K562 (cell line): ENCODE results near the gene HAPLN3. TPM values are rescaled to one million over a fixed set of nuclear protein-coding genes. Genes with fewer than 3 reads are reported as not detected.
A peak's percentile ranks its signal among the peaks of the same experiment; 100 is the strongest.

Experiments used
- ATAC-seq: fragments of 200-7000 bp; cut with Tn5 transposase; 3 replicates; pipeline ENCODE4 v1.9.1; 2020; ENCODE audit warnings: moderate library complexity
- BruUV-seq: library from RNA; stranded (reverse); fragments of 400-500 nt; replicated peaks from 2 replicates; lab custom pipeline; 2021; lab: Mats Ljungman, UMichigan
- CTCF ChIA-PET: fragments of 300-600 bp; formaldehyde crosslinking; extraction: SDS; loops from one replicate; lab custom pipeline; 2021; ENCODE audit warnings: low intra/inter-chr PET ratio; lab: Yijun Ruan, JAX
- POLR2A ChIA-PET: fragments of 300-600, 350-650 bp; sonication (Branson Sonifier 250); formaldehyde crosslinking; extraction: SDS; loops from one replicate; lab custom pipeline; 2021; ENCODE audit warnings: antibody characterized with exemption, inconsistent platforms; lab: Yijun Ruan, JAX
- DNase-seq, 4 experiments: peaks; one replicate each; pipeline versions ENCODE4 v3.0.0 to v3.0.0-alpha.2; 2011 to 2018; ENCODE audit warnings: low spot score in 3 of 4, mixed read lengths in 3 of 4; ENCODE audit errors: extremely low read depth in 1 of 4
- FAIRE-seq: peaks from 2 replicates; lab custom pipeline; 2011; peaks lifted over from hg19 to GRCh38; lab: Jason Lieb, UNC
- H2AFZ ChIP-seq: 2 replicates; pipeline ENCODE4 v1.6.0; 2011; ENCODE audit warnings: low read depth, low read length, control low read depth, inconsistent platforms
- H3K27ac ChIP-seq: fragments of 200-600 bp; 3 replicates; pipeline ENCODE4 v1.8.0; 2011; ENCODE audit warnings: low read depth, mild to moderate bottlenecking, control low read depth, inconsistent platforms, low read length, moderate library complexity, mixed read lengths; ENCODE audit errors: extremely low read depth
- H3K27me3 ChIP-seq, 2 experiments: fragments of 300-600 bp in 1 of 2; 2 replicates in 1 of 2; 3 replicates in 1 of 2; pipeline versions ENCODE4 v1.6.0 to v1.8.0; 2011; ENCODE audit warnings: inconsistent platforms in 2 of 2, low read length in 2 of 2, mild to moderate bottlenecking in 1 of 2, mixed read lengths in 1 of 2, moderate library complexity in 1 of 2; ENCODE audit not compliant: control insufficient read depth in 2 of 2, insufficient read depth in 2 of 2
- H3K36me3 ChIP-seq: fragments of 300-600 bp; 3 replicates; pipeline ENCODE4 v1.8.0; 2011; ENCODE audit warnings: mild to moderate bottlenecking, low read length, inconsistent platforms; ENCODE audit not compliant: control insufficient read depth, insufficient read depth
- H3K4me1 ChIP-seq, 2 experiments: fragments of 200-600 bp in 1 of 2; replicated peaks in 1 of 2; 2 replicates in 1 of 2; 3 replicates in 1 of 2; pipeline versions ENCODE4 v1.5.1 to v1.8.0; 2011; ENCODE audit warnings: inconsistent platforms in 2 of 2, low read length in 2 of 2, mild to moderate bottlenecking in 1 of 2, mixed read lengths in 1 of 2, moderate library complexity in 1 of 2; ENCODE audit not compliant: control insufficient read depth in 2 of 2, insufficient read depth in 2 of 2
- H3K4me2 ChIP-seq: 2 replicates; pipeline ENCODE4 v1.6.1; 2011; ENCODE audit warnings: low read length, control low read depth, inconsistent platforms, mixed read lengths; ENCODE audit not compliant: insufficient read depth
- H3K4me3 ChIP-seq: fragments of 200-600 bp; sonication (generic), shearing (Covaris generic); 2 replicates; pipeline ENCODE4 v1.5.1; 2016; ENCODE audit warnings: control low read depth, inconsistent platforms
- H3K79me2 ChIP-seq: fragments of 200-600 bp; 3 replicates; pipeline ENCODE4 v1.8.0; 2011; ENCODE audit warnings: low read length, inconsistent platforms; ENCODE audit not compliant: control insufficient read depth, insufficient read depth
- H3K9ac ChIP-seq, 2 experiments: 2 replicates each; pipeline versions ENCODE4 v1.6.0 to v1.6.1; 2011; ENCODE audit warnings: low read depth in 2 of 2, low read length in 2 of 2, control low read depth in 1 of 2, inconsistent platforms in 1 of 2, mild to moderate bottlenecking in 1 of 2, mixed read lengths in 1 of 2; ENCODE audit not compliant: insufficient read depth in 1 of 2
- H3K9me1 ChIP-seq: one replicate; pipeline ENCODE4 v1.6.0; 2011; ENCODE audit warnings: inconsistent platforms, mild to moderate bottlenecking, low read length, moderate library complexity; ENCODE audit not compliant: control insufficient read depth, insufficient read depth
- H3K9me3 ChIP-seq: replicated peaks from 2 replicates; pipeline ENCODE4 v1.5.1; 2011; ENCODE audit warnings: low read depth, low read length, inconsistent platforms; ENCODE audit not compliant: control insufficient read depth, insufficient read depth
- H4K20me1 ChIP-seq: replicated peaks from 2 replicates; pipeline ENCODE4 v1.6.1; 2011; ENCODE audit warnings: low read length, inconsistent platforms, mixed read lengths; ENCODE audit not compliant: control insufficient read depth, insufficient read depth
- ATF1 ChIP-seq, 2 experiments: fragments of 450-650 bp in 1 of 2; IDR thresholded peaks; 2 replicates each; pipeline ENCODE4 v1.6.1; 2016; ENCODE audit warnings: missing compliant biosample characterization in 1 of 2, missing genetic modification characterization in 1 of 2
- BRF1 ChIP-seq: IDR thresholded peaks from 3 replicates; pipeline ENCODE4 v1.6.1; 2011; ENCODE audit warnings: borderline replicate concordance, mild to moderate bottlenecking; ENCODE audit not compliant: insufficient read length; ENCODE audit errors: extremely low read depth
- C11orf30 ChIP-seq: fragments of 450-650 bp; IDR thresholded peaks from 2 replicates; pipeline ENCODE4 v1.6.1; 2016; ENCODE audit warnings: low read depth, mild to moderate bottlenecking
- CBX1 ChIP-seq: sonication (generic); IDR thresholded peaks from 2 replicates; pipeline ENCODE4 v1.6.1; 2016; ENCODE audit warnings: antibody characterized with exemption, low read depth, mild to moderate bottlenecking
- CREB3 ChIP-seq: fragments of 450-650 bp; conservative IDR thresholded peaks from 2 replicates; pipeline ENCODE4 v1.6.1; 2016; ENCODE audit warnings: missing genetic modification characterization, low read depth, mild to moderate bottlenecking, missing compliant biosample characterization, moderate library complexity
- FOXA3 ChIP-seq, 2 experiments: fragments of 450-650 bp in 1 of 2; sonication (generic) in 1 of 2; formaldehyde crosslinking; IDR thresholded peaks in 1 of 2; conservative IDR thresholded peaks in 1 of 2; 2 replicates each; pipeline versions ENCODE4 v1.4.0 to v1.8.0; 2020 to 2022; ENCODE audit warnings: mild to moderate bottlenecking in 2 of 2, missing genetic modification reagents in 1 of 2
- MAFK ChIP-seq: IDR thresholded peaks from 2 replicates; pipeline ENCODE4 v1.6.1; 2011; ENCODE audit warnings: low read length, improper control_type of control experiment
- MTA1 ChIP-seq: fragments of 450-650 bp; IDR thresholded peaks from 2 replicates; pipeline ENCODE4 v1.6.1; 2017; ENCODE audit warnings: borderline replicate concordance
- NFE2 ChIP-seq: IDR thresholded peaks from 2 replicates; pipeline ENCODE4 v1.6.1; 2014; ENCODE audit warnings: antibody characterized with exemption, low read depth
- NONO ChIP-seq, 2 experiments: fragments of 200-400 bp in 1 of 2; fragments of 450-650 bp in 1 of 2; formaldehyde crosslinking in 1 of 2; IDR thresholded peaks; 2 replicates each; pipeline ENCODE4 v1.6.1; 2017; ENCODE audit warnings: low read depth in 2 of 2, mild to moderate bottlenecking in 2 of 2, moderate library complexity in 2 of 2, low read length in 1 of 2
- RBM39 ChIP-seq: fragments of 200-400 bp; formaldehyde crosslinking; optimal IDR thresholded peaks from 2 replicates; pipeline ENCODE3; 2018; ENCODE audit warnings: low read depth, low read length
- ZNF316 ChIP-seq: fragments of 450-650 bp; IDR thresholded peaks from 2 replicates; pipeline ENCODE4 v1.6.1; 2016
- ZNF318 ChIP-seq, 2 experiments: fragments of 450-650 bp; IDR thresholded peaks; 2 replicates each; pipeline ENCODE4 v1.6.1; 2016; ENCODE audit warnings: mild to moderate bottlenecking in 2 of 2, borderline replicate concordance in 1 of 2, low read depth in 1 of 2, moderate library complexity in 1 of 2
- ZNF696 ChIP-seq: fragments of 250-450 bp; sonication (Bioruptor Pico); conservative IDR thresholded peaks from 2 replicates; pipeline ENCODE4 v1.4.0; 2020; ENCODE audit warnings: mild to moderate bottlenecking, moderate library complexity
- ZNF830 ChIP-seq: fragments of 250-450 bp; sonication (Bioruptor Pico); IDR thresholded peaks from 2 replicates; pipeline ENCODE4 v1.5.0; 2021; ENCODE audit warnings: mild to moderate bottlenecking
- WGBS: fragments of 100-300 bp; shearing (Covaris generic); methylation state at CpG from one replicate; pipeline ENCODE4 v1.1.6; 2016; ENCODE audit warnings: low coverage, mixed read lengths; ENCODE audit not compliant: insufficient coverage; ENCODE audit errors: missing lambda C conversion rate; 5-methylcytosine and 5-hydroxymethylcytosine counted together
- in situ Hi-C: fragments of 300-500 bp; cut with MboI; formaldehyde crosslinking; loops from 4 replicates; pipeline ENCODE4 v1.15.0; 2018; ENCODE audit warnings: inconsistent platforms, mixed read lengths
- intact Hi-C: fragments of 100-400 bp; cut with micrococcal nuclease; formaldehyde crosslinking; loops from 2 replicates; pipeline ENCODE4 v1.14.2; 2022
- polyA plus RNA-seq, 8 experiments: library from polyadenylated mRNA; depleted of rRNA in 4 of 8; stranded (reverse) in 5 of 8; unstranded in 3 of 8; fragments of >200 nt; fragmentation: Nextera tagmentation in 2 of 8; fragmentation: Illumina TruSeq in 1 of 8; extraction: Ambion mirVana in 2 of 8; extraction: Trizol in 1 of 8; gene quantifications; 2 replicates each; pipeline versions ENCODE4 v1.2.1 to v1.2.3, GENCODE V29; 2011 to 2014; ENCODE audit warnings: inconsistent platforms in 1 of 8, missing spikeins in 1 of 8
- total RNA-seq, 7 experiments: library from RNA; depleted of rRNA in 6 of 7; stranded (reverse); fragments of >200 nt in 6 of 7; fragmentation: Illumina TruSeq in 2 of 7; extraction: Trizol in 2 of 7; gene quantifications; 2 replicates each; pipeline versions ENCODE4 v1.2.1 to v1.2.3, GENCODE V29; 2011 to 2021; ENCODE audit warnings: low replicate concordance in 1 of 7

The HAPLN3 gene
- total and polyA plus RNA-seq, 9 of the 15 experiments (the other 6 are each of a cell fraction or from before 2014, with no cell fraction given): 0.04 to 2.4 (median 0.65) TPM

DNA sequence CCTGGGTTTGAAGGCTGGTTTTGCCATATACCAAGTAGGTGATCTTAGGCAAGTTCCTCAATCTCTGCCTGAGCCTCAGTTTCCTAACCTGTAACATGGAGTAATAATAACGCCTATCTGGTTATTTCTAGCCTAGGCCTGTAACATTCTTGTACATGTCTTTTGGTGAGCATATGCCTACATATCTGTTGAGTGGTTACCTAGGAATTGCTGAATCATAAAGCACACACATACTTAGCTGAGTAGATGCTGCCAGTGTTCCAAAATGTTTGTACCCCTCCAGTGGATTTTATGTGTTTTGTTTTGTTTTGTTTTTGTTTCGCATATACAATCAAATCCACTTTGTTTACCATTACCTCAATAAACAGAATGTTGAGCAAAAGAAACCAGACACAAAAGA lies 35.2 kb upstream of the HAPLN3 start:
- Histone ChIP-seq H2AFZ (peak overlapping the region; percentile 58), H4K20me1 (no peaks in the 10 kb centered on the region), H3K9me3 (peaks cover 3% of the 10 kb centered on the region; the same call in 1 of the 2 replicates), H3K36me3 (no peaks in the 10 kb centered on the region), H3K4me2 (no peak overlapping the region), H3K27me3 (no peaks in the 10 kb centered on the region), H3K79me2 (no peaks in the 10 kb centered on the region), H3K9ac (no peak overlapping the region), H3K4me3 (no peak overlapping the region), H3K4me1 (peaks cover 0 to 9% of the 10 kb centered on the region in 2 experiments; a peak in 2 of 5 replicates), H3K27ac (no peak overlapping the region), H3K9me1 (no peaks in the 10 kb centered on the region)
- BruUV-seq: no TSS peak
- FAIRE-seq: peak; percentile 51
- ChIA-PET POLR2A (no interaction called here), CTCF (no interaction called here)
- 29% methylated on average over 2 of the region's 2 CpGs for WGBS
- peak; percentile 65 for ATAC-seq
- intact Hi-C loops (no loop called here), in situ Hi-C loops (no loop called here)
- DNase-seq: no peak
- TF ChIP-seq FOXA3 (CRISPR knock-in tag; conservative IDR thresholded peaks at IDR 0.05 in 1 of 2, IDR thresholded peaks at IDR 0.05 in 1 of 2): 0 out of 4 replicates have a peak, but pooled peaks of 1 of the 2 experiments have one; percentile 37
- TF ChIP-seq ZNF316: peak; percentile 84
- no peak for TF ChIP-seq RBM39
- no peak for TF ChIP-seq ATF1 (CRISPR knock-in tag; IDR thresholded peaks at IDR 0.05)
- TF ChIP-seq ATF1 (tag; IDR thresholded peaks at IDR 0.05): no peak
- TF ChIP-seq MTA1: no peak
- TF ChIP-seq BRF1: no peak
- TF ChIP-seq C11orf30: peak; percentile 77
- no peak for TF ChIP-seq ZNF830
- TF ChIP-seq CBX1: no peak
- peak; percentile 25; the same call in 1 of the 2 replicates for TF ChIP-seq MAFK
- no peak for TF ChIP-seq CREB3 (tag)
- peak; percentile 78 for TF ChIP-seq NFE2
- TF ChIP-seq ZNF318 (IDR thresholded peaks at IDR 0.05; ENCODE audit: borderline replicate concordance in 1 of 2, low read depth in 1 of 2): no peak
- TF ChIP-seq NONO (IDR thresholded peaks at IDR 0.05; ENCODE audit: low read depth in 2 of 2, low read length in 1 of 2): no peak
- no peak for TF ChIP-seq ZNF696
